HG03354 (cell line): ENCODE measurements around the gene CSRP3.

Experiments used
- ATAC-seq: cut with Tn5 transposase; IDR thresholded peaks from one replicate; pipeline ENCODE4 v1.9.1; 2021; ENCODE audit warnings: mild to moderate bottlenecking; ENCODE audit not compliant: unreplicated experiment, poor library complexity, severe bottlenecking

CSRP3 gene

GRCh38 chr11:19201737-19202605 lies at the start of gene CSRP3:
Gene CSRP3, minus strand, starts transcription at chr11:19201983. Its CDS starts 9,535 bp downstream, at chr11:19192448.
- no peak for ATAC-seq

GRCh38 chr11:19251577-19251976 lies 49.8 kb upstream of the CSRP3 start:
- ATAC-seq: no peak

- ATAC-seq: no peak
These were observed 45.0 kb upstream of the CSRP3 start for GRCh38 chr11:19246816-19247215.

- no peak for ATAC-seq
These were observed 43.6 kb upstream of the CSRP3 start for GRCh38 chr11:19245351-19245750.

GRCh38 chr11:19244621-19245020 lies 42.8 kb upstream of the CSRP3 start:
- ATAC-seq: no peak

GRCh38 chr11:19244084-19244483 lies 42.3 kb upstream of the CSRP3 start:
- ATAC-seq: no peak

- ATAC-seq: no peak
These were observed 41.8 kb upstream of the CSRP3 start for GRCh38 chr11:19243613-19244012.

GRCh38 chr11:19243143-19243542 lies 41.4 kb upstream of the CSRP3 start:
- ATAC-seq: no peak

GRCh38 chr11:19242179-19242932 lies 40.6 kb upstream of the CSRP3 start:
- no peak for ATAC-seq

- ATAC-seq: peak; percentile 46
These were observed 39.7 kb upstream of the CSRP3 start for GRCh38 chr11:19241260-19242178.

GRCh38 chr11:19240420-19241259 lies 38.9 kb upstream of the CSRP3 start, which contains the start of gene E2F8:
Gene E2F8, minus strand, starts transcription at chr11:19240945. Its CDS starts 824 bp downstream, at chr11:19240121.
- ATAC-seq: peak; percentile 89

GRCh38 chr11:19239039-19239438 lies 37.3 kb upstream of the CSRP3 start:
- no peak for ATAC-seq

GRCh38 chr11:19237813-19238212 lies 36.0 kb upstream of the CSRP3 start:
- ATAC-seq: no peak

GRCh38 chr11:19237381-19237780 lies 35.6 kb upstream of the CSRP3 start:
- no peak for ATAC-seq

- no peak for ATAC-seq
These were observed 32.5 kb upstream of the CSRP3 start for GRCh38 chr11:19234231-19234817.

GRCh38 chr11:19232910-19233503 lies 31.2 kb upstream of the CSRP3 start:
- ATAC-seq: no peak

GRCh38 chr11:19229671-19230070 lies 27.9 kb upstream of the CSRP3 start:
- ATAC-seq: no peak

GRCh38 chr11:19228968-19229367 lies 27.2 kb upstream of the CSRP3 start:
- no peak for ATAC-seq
